Kidney tubule cell (primary cell): ENCODE results near the gene LHX1.

Source experiments
- DNase-seq: peaks from one replicate; pipeline ENCODE4 v3.0.0-alpha.2; 2018; ENCODE audit warnings: low spot score

The LHX1 gene

DNA sequence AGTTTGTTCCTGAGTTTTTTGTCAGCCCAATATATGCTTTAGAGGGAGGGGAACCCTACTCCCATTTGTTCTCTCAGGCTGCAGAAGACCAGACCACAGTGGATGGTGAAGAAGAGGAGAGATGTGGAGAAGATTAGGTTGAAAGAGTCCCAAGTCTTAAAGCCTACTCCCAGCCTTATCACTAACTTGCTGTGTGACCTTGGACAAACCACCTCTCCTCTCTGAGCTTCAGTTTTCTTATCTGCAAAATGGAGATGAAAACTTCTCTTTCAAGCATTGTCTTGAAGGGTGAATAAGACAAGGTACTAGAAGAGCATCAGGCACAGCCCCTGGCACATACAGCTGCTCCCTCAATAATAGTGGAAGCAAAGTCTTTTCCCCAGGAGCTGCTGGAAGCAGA, 15.1 kb upstream of the LHX1 start:
- no peak for DNase-seq

DNA sequence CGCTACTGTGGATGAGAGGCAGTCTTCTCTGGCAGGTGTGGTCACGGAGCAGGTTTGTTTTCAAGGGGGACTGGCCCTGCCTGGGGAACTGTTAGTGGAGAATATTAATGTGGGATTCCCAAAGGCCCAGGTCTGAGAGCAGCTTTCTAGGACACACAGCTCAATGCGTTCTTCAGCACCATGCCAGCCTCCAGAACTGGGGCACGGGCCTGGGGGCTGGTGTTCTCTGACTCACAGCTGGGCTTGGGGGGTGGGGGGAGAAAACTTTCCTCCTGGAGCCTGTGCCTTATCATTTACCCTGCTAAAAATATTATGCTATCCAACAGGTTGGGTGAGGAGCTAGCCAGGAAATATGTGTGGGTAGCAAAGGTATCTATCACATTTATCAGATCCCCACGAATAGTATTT, 13.5 kb upstream of the LHX1 start:
- DNase-seq = no peak

DNA sequence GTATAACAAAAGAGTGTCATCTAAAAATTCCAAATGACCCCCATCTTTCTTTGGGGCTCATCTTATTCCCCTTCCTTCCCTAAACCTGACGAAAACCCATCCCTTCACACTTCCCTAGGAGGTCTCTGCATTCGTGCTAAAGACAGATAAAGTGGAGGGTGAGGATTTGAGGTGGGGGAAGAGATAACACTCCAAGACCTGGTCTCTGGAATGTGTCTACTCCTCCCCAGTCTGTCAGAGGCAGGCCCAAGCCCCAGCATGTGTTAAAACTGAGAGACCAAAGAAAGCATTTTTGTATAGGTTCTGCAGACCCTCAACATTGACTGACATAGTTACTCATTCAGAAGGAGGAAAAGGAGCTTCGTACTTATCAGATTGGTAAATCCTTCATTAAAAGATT, 11.0 kb upstream of the LHX1 start:
- no peak for DNase-seq

DNA sequence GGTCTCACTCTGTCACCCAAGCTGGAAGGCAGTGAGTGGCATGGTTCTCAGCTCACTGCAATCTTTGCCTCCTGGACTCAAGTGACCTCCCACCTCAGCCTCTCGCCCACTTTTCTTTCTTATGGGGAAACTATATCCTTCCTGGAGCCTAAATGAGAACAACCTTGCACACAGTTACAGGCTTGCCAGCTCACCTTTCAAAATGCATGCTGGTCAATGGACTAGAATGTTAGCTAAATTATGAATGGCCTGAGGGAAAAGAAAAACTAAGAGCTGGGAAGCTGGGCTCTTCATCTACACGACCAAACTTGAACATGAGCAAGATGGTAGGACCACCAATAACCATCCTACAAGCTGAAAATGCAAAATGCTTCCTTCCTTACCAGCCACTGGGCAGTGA, 10.6 kb upstream of the LHX1 start:
- DNase-seq = no peak

DNA sequence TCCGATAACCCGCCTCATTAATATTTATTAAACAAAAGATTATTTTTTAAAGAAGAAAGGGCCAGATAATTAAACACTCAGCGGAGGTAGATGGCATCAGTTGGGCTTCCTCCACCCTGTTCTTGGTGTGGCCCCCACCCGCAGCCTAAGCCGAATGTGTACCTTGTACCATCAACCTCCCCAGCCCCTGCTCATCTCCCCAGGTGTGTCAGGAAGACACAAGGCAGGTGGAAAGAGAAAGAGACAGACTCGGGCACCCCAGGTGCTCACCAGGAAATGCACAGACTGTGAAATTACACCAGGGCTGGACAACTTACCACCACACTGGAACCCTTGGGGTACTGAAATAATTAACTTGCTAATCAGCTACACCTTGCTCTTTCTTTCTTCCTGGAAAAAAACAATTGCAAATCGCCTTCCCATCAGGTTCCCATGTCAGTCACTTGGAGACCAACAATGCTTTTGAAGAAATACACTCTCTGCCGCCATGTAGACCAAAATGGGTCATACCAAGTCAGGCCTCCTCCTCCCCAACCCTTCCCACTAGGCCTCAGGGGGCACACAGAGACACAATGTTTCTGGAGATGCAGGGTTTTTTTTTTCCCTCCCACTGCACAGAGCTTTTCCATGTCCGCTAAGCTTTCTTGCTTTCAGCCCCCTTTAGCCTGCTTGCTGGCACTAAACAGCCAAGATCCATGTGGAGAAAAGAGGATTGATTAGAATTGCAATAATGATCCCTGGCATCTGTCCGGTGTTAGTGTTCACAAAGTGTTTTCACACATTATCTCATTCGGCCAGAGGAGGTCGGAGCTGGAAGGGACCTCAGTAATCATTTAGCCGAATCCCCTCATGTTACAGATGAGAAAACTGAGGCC, 8.6 kb upstream of the LHX1 start:
- DNase-seq = no peak

DNA sequence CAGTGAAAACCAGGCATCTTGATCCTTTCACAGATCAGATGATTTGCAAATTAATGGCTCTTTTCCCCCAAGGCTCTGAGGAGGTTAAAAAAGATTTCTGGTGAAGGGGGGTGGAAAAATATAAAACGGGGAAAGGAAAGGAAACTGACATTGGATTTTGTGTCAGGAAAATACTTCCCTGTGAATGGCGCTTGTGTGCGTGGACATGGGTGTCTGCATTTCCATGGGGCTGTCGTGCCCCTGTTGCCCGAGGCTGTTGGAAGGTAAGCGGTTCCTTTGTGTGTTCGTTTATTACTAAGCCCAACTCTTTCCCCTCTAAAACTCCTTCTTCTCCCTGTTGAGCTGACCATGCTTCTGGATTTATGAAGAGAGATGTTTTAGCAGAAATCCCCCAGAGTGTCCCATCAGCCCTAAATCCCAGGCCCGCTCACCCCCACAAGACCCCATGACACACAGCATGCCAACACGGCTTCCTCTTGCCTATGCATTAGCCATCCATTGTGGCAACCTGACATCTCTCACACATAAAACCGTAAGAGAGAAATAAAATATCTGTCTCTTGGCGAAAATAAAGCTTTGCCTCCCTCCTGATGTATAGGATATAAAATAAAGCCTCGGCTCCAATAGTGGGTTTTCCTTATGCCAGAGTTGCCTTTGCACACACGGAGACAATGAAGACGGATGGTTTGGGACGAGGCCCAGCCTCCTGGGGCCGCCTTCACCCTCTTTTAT, 7.3 kb upstream of the LHX1 start:
- no peak for DNase-seq

DNA sequence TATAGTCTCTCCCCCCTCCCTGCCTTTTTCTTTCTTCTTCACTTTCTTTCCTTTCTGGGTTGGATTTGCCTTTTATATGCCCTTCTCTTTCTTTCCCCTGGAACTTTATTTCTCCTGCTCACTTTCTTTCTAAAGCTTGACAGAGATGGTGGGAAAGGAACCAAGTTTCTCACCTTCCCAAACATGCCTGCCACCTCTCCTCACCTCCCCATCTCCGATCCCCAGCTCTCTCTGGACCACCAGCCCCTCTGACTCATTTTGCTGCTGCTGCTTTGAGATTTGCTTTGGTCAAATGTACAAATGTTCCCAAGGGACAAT, 6.7 kb upstream of the LHX1 start:
- no peak for DNase-seq

DNA sequence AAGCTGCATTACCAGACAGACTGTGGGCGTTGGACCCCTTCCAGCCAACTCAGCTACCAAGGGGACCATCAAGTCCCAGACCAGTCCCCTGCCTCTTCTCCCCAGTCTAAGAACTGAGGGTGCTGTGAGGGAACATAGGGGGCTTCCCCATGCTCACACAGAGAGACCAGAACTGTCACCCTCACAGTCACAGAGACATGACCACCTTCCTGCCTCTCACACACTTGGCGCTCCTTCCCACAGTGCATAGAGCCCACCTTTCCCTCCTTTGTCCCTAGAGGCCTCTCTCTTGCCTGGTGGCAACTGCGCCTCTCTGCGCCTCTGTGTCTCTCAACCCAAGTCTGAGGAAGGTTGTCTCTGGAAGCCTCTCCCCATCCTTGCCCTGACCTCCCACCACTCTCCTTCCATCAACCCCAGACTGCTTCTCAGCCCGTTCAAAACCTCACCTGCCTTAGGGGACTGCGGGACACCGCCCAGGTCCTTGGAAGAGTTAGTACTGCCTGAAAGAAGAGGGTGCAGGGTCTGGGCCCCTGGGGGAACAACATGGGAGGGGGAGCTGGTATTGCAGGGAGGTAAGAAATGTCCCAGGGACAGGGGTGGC, 6.1 kb upstream of the LHX1 start:
- DNase-seq = no peak

DNA sequence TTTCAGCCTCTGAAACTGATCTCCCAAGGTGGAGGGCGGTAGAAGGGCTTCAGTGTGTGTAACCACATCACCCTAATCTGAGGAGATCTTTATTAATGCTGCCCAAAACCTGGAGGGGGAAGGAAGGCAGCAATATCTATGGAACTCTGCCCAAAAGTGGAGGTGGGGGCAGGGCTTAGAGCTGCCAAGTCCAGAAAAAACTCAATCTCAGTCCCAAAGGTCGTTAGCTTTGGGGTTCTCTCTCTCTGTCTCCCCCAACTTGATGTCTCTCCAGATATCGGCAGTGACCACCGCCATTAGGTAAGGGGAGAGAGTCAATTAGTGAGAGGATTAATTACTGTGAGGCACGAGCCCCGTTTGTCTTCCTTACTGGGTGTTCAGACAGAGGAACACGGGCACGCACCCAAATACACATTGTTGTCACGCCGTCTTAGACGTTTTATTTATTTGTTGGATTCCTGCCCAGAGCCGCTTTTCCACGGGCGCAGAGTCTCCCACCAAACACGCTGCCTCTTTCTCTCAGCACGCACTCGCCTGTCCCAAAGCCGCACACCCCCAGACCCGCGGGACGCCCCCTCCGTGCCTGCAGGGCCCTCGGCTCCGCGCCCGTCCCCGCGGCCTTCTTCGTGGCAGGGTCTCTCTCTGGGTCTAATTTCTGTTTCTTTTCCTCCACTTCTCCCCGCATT, 5.4 kb upstream of the LHX1 start:
- DNase-seq = no peak

DNA sequence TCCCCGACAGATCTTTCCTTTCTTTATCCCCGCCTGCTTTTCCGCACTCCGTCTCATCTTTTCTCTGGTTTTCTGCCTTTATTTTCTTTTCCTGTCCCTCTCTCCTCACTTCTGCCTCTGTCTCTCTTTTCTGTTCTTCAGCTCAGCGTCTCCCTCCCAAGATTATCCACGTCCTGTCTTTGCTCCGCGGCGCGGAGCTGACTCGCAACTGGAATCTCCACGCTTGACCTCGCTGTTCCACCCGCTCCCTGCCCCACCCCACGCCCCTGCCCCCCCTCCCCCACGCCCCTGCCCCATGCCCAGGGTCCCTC, 4.9 kb upstream of the LHX1 start:
- DNase-seq = no peak

DNA sequence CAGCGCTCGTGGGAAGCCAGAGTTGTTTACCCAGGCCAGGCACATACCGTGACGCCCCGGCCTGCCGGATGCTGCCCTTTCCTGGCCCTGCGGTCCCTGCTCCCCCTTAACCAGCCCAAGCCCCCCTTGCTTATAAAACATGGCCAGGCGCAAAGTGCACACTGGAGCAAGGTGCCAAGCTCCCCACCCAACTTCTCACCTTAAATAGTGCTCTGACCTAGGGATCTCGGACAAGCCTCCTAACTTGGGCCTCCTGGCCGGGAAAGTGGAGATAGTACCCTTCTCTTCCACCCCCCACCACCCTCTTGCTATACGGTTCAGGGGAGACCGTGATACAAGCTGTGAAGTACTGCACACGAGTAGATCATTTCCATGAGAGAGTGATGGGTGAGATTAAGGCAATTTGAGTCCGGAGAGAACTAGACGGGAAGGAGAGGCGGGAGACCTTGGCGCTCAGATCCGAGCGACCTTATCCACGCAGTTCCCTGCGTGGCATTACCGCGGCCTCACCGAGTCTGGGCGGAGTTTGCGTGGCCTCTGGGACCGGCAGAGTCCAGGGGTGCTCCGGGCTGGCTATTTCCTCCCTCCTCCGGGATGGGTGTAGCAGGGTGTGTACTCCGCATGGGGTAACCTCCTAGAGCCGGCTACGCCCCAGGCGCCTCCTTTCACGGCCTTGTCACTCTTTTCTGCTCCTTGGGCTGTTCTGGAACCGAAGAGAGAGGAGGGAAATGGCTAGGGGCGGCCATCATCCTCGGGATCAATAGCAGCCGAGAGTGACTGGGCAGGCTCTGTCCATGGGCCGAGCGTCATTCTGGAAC, 4.4 kb upstream of the LHX1 start:
- peak; percentile 46 for DNase-seq

DNA sequence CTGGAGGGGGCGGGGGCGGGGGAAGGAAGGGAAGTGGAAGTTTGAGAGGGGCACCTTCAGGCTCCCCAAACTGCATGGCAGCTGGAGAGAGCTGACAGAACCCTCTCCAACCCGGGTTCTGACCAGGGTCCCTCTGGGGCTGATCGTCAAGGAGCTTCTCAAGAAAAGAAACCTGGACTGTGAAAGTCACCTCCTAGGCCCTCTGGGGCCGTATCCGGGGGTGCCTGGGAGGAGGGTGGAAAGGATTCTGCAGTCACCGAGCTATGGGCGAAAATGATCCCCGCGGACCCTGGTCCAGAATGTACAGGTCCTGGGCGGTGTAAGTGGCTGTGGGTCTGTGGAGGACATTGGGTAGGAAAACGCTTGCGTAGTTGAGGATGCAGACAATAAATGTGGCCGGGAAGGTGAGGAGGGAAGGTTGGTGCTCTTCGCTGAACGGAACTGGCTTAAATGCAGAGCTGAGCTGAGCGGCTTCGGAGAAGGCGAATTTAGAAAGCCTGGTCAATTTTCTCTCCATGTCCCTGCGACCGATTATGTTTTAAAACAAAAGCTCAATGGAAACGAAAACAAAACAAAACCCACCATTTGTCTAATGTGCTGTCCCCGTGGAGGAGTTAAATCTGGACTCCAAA, 3.6 kb upstream of the LHX1 start:
- DNase-seq = no peak

DNA sequence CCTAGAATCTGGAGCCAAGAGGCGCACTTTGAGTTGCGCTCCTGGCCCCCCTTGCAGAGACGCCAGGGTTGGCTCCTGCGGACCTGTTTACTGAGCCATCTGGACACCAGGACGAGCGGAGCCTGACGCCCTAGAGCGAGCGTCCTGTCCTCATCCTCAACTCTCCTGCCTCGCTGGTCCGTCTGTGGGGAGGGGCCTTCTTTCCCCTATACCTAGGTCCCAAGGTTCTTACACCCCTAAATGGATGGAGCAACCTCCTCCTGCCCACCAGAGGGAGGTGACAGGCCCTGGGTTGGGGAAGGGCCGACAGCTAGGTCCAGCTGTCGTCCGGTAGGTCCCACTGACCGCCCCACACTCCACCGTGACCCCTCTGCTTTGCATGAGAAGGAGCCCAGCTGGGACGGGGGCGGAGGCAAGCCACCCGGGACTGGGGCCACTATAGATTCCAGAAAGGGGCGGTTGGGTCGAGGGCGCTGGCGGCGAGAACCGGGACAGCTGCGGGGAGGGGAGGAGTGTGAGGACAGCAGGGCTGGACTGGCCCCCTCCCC, 3.1 kb upstream of the LHX1 start:
- no peak for DNase-seq

DNA sequence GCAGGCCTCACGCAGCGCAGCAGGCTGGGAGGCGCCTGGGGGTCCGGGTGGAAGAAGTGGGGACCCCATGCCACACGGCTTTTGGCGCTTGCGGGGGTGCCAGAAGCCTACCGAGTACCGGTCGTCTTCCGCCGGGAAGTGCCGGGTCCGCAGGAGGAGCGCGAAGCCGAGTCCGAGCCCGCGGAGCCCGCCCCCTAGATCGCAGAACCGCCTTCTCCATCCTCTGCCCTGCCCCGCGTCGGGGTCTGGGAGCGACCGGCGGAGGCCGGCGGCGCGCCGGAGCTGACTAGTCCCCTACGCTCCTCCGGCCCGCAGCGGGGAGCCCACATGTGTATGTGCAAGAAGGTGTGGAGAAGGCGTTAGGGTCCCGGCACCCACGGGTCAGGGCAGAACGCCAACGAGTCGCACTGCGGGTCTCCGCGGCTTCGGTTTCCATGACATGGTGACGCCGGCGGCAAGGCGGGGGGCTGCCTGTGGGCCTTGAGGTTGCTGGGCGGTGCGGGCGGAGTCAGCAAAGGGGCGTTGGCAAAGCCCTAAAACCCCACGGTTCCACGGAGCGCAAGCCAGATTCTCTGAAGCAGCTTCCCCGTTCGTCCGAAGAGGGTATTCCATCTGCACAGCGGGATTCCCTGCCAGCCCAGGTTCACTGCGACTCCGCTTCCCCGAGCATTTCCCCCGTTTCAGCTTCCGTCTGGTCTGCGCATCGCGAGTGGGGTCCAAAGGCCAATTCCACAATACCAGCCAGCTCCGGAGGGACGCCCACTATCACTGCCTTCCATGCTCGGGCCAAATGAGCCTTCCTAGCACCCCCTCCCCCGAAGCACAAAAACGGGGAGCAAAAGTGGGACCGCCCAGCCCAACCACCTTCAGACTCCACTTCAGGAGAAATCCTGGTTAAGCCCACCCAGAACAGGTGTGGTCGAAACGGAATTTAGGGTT, 2.3 kb upstream of the LHX1 start:
- DNase-seq = peak; percentile 48

DNA sequence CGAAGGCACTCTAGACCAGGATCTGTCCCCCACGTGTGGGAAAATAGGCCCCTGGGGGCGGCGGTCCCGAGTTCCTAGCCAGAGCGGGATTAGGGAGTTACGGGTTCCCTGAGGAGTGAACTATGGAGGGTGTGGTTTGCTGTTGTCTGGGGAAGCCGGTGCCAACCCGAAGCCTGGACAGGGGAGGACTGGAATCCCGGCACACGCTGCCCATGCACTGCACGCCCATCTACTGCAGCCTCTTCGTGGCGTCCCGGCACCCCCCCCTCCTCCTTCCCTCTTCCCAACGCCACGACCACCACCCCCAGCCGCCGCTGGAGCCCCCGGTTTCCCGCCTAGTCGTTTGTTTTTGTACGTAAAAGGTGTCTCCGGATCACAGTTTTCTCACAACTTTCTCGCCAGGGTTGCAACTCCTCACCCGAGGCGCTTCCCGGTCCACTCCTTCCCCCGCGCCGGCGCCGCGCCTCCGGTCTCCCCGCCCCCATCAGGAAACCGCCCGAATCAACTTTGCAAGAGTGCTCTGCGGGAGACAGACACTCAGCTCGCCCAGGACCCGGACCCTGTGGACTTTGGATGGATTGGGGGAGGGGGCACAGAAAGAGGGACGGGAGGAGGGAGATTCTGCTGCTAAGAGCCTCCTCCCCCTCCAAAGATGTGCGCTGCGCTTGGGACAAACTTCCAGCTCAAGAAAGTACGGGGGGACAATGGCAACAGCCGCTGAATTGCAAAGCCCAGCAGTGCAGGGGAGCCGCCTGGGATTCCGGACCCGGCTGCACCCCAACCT, 1.4 kb upstream of the LHX1 start:
- DNase-seq = peak; percentile 66

DNA sequence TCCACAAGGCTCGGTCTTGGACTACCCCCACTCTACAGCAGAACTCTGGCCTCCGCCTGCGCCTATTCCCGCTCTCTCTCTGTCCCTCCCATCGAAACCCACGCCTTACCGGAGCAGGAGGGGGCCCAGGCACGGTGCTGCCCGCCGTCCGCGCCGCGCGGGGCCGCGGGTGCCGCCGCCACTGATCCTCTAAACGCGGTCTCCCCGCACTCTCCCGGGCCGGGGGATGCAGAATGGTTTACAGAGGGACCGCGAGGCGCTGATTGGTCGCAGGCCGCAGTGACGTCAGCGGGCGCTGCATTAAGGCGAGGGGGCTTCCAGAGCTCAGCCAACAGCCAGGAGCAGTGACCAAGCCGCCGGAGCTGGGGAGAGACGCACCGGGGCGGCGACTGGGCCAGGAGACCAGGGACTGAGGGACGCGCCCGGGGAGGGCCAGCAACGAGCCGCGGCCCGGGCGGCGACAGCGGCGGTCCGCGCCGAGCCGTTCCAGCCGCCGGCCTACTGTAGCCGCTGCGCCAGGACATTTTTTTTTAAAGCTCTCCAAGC, 747 bp upstream of the LHX1 start:
- peak; percentile 70 for DNase-seq

DNA sequence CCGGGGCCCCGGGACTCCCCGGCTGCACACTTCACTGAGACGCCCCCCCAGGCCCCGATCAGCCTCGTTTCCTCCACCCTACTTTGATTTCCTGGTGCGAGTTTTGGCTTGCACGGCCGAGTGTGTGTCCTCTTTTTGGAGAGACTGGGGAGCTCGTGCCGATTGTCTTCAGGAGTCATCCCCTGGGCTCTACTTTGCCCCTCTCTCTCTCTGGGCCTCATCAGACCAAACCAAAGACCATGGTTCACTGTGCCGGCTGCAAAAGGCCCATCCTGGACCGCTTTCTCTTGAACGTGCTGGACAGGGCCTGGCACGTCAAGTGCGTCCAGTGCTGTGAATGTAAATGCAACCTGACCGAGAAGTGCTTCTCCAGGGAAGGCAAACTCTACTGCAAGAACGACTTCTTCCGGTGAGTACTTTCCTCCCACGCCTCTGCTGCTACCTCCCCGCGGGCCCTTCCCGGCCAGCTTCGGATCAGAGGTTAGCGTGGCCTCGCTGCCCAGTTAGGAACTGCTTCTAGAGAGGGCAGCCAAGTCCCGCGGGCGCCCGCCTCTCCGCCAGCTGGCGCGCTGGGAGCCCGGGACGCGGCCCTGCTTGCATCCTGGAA, 787 bp downstream of the LHX1 start:
- peak; percentile 74 for DNase-seq

DNA sequence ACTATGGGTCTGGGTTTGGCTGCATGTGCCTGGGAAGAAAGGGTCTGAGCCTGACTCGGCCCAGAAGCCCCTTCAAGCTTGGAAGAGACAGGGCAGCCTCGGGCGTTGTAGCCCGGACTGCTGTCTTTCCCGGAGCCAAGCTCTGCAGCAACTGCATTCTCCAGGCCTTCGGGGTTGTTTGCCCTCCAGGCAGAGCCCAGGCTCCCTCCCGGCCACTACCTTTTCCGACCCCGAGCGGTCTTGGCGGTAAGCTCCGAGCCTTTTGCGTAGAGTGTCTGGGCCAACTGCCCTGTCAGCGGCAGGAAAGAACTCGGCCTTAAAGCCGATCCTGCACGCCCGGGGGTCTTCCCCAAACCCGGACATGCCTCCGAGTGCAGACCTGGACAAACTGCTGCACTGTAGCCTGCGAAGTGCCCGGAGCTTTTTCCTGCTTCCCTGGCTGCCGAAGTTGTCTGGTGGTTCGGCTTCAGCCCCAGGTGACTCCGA, 1.3 kb downstream of the LHX1 start:
- DNase-seq = no peak
